Natural killer cell (primary cell): ENCODE results near the gene IFNE. TPM values are rescaled to one million over a fixed set of nuclear protein-coding genes. Genes with fewer than 3 reads are reported as not detected.
A peak's percentile ranks its signal among the peaks of the same experiment; 100 is the strongest.
"Not testable (repeated sequence)": the region's sequence is repeated elsewhere in the genome, so short reads cannot be mapped to it uniquely, and the experiment has no call there.

Experiments used
- ATAC-seq, 3 donors: fragments of 150-1000 bp in 2 of 3; fragments of 200-7000 bp in 1 of 3; cut with Tn5 transposase; 1 replicate in 1 of 3; 2 replicates in 2 of 3; pipeline ENCODE4 v1.10.0; 2021; ENCODE audit warnings: mild to moderate bottlenecking in 2 of 3, moderate library complexity in 2 of 3
- DNase-seq, 2 donors: peaks; one replicate each; pipeline versions ENCODE4 v3.0.0 to v3.0.0-alpha.2; 2013 to 2021; ENCODE audit warnings: mixed read lengths in 1 of 2
- H3K27ac ChIP-seq: one replicate; pipeline ENCODE4 v1.5.1; 2013; ENCODE audit warnings: mild to moderate bottlenecking, low read length
- H3K27me3 ChIP-seq: one replicate; pipeline ENCODE4 v1.6.1; 2013; ENCODE audit warnings: low read length; ENCODE audit not compliant: control insufficient read depth, insufficient read depth
- H3K36me3 ChIP-seq: one replicate; pipeline ENCODE4 v1.6.1; 2013; ENCODE audit warnings: low read length; ENCODE audit not compliant: control insufficient read depth, insufficient read depth
- H3K4me1 ChIP-seq: one replicate; pipeline ENCODE4 v1.6.1; 2013; ENCODE audit warnings: low read length; ENCODE audit not compliant: control insufficient read depth, insufficient read depth
- H3K4me3 ChIP-seq: one replicate; pipeline ENCODE4 v1.5.1; 2013; ENCODE audit warnings: low read length
- H3K9me3 ChIP-seq: one replicate; pipeline ENCODE4 v1.6.1; 2013; ENCODE audit warnings: low read length; ENCODE audit not compliant: control insufficient read depth, insufficient read depth
- H3K27ac Mint-ChIP-seq, 2 donors: one replicate each; pipeline ENCODE4 v1.8.0; 2022; ENCODE audit warnings: mild to moderate bottlenecking in 2 of 2, mixed read lengths in 2 of 2, moderate library complexity in 1 of 2
- H3K27me3 Mint-ChIP-seq, 2 donors: one replicate each; pipeline ENCODE4 v1.8.0; 2022; ENCODE audit warnings: low read depth in 2 of 2, mixed read lengths in 2 of 2
- H3K36me3 Mint-ChIP-seq: one replicate; pipeline ENCODE4 v1.8.0; 2022; ENCODE audit warnings: mixed read lengths
- H3K4me1 Mint-ChIP-seq, 2 donors: one replicate each; pipeline ENCODE4 v1.8.0; 2022; ENCODE audit warnings: mixed read lengths in 2 of 2
- H3K4me3 Mint-ChIP-seq: one replicate; pipeline ENCODE4 v1.8.0; 2022; ENCODE audit warnings: mild to moderate bottlenecking, moderate library complexity, mixed read lengths
- H3K9me3 Mint-ChIP-seq, 2 donors: one replicate each; pipeline ENCODE4 v1.8.0; 2022; ENCODE audit warnings: mixed read lengths in 2 of 2
- WGBS: methylation state at CpG from one replicate; pipeline ENCODE4 v1.1.7; 2013; ENCODE audit warnings: missing lambda C conversion rate; ENCODE audit not compliant: insufficient coverage; 5-methylcytosine and 5-hydroxymethylcytosine counted together
- intact Hi-C: fragments of 100-400 bp; cut with micrococcal nuclease; formaldehyde crosslinking; loops from one replicate; pipeline ENCODE4 v1.14.2; 2022
- total RNA-seq, 4 donors: library from RNA; stranded (reverse); fragments of 120-200 nt in 1 of 4; gene quantifications; one replicate each; pipeline versions ENCODE4 v1.2.3 to v1.2.4, GENCODE V29; 2013 to 2022
- TF ChIP-seq, protein P1 (sequence below): fragments of 200-600 bp; IDR thresholded peaks from one replicate; pipeline ENCODE4 v1.8.0; 2022; ENCODE audit warnings: antibody characterized with exemption

The IFNE gene
- total RNA-seq, 3 donors from 2014 or later (not counting 1 experiment from before 2014, with no cell fraction given), result not detected

DNA sequence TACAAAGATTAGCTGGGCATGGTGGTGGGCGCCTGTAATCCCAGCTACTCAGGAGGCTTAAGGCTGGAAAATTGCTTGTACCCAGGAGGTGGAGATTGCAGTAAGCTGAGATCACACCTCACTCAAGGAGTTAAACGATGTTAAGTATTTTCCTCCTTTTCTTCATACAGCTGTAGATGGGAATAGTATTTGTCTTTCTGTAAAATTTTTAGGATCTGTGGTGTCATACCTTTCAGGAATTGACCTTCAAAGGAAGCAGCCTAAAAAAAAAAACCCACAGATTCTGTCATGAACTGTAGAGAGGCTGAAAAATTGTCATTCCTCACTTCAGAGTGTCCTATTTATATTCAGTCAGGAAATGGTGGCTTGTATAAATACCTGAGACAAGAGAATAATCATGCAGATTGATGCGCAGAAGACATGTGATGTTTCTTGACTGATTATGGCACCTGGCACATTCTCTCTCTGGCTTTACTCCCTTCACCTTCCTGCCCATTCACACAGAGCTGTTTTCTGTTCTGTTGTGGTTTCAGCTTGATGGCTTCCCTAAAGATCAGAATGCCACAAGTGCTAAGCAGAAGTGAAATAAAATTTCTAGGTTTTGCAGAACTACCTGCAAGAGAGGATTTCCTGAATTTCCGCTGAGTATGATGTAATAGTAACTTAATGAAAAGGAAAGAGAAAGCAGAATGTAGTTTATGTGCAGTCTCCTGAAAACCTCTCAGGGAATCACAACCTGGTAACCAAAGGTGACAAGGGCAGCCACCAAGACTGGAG, 38.1 kb downstream of the IFNE start:
- Mint-ChIP-seq H3K4me3 (no peak overlapping the region), H3K4me1 (peaks cover 9% of the 10 kb centered on the region in 2 donors), H3K27ac (no peak overlapping the region), H3K27me3 (peaks cover 8 to 20% of the 10 kb centered on the region in 2 donors), H3K36me3 (no peaks in the 10 kb centered on the region), H3K9me3 (no peaks in the 10 kb centered on the region)
- H3K4me1 ChIP-seq, result peaks cover 3% of the 10 kb centered on the region
- TF ChIP-seq, protein P1, sequence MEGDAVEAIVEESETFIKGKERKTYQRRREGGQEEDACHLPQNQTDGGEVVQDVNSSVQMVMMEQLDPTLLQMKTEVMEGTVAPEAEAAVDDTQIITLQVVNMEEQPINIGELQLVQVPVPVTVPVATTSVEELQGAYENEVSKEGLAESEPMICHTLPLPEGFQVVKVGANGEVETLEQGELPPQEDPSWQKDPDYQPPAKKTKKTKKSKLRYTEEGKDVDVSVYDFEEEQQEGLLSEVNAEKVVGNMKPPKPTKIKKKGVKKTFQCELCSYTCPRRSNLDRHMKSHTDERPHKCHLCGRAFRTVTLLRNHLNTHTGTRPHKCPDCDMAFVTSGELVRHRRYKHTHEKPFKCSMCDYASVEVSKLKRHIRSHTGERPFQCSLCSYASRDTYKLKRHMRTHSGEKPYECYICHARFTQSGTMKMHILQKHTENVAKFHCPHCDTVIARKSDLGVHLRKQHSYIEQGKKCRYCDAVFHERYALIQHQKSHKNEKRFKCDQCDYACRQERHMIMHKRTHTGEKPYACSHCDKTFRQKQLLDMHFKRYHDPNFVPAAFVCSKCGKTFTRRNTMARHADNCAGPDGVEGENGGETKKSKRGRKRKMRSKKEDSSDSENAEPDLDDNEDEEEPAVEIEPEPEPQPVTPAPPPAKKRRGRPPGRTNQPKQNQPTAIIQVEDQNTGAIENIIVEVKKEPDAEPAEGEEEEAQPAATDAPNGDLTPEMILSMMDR, result no peak
- no peak overlapping the region for H3K4me3 ChIP-seq
- H3K27me3 ChIP-seq, result no peaks in the 10 kb centered on the region
- WGBS, result 0% methylated on average over 2 of the region's 4 CpGs
- H3K27ac ChIP-seq, result no peak overlapping the region
- no peaks in the 10 kb centered on the region for H3K9me3 ChIP-seq
- intact Hi-C loops, result no loop called here
- H3K36me3 ChIP-seq, result no peaks in the 10 kb centered on the region
- DNase-seq (peak in 1 of 2 donors; percentile 76), ATAC-seq (peak; percentile 36 to 73 (median 71))

DNA sequence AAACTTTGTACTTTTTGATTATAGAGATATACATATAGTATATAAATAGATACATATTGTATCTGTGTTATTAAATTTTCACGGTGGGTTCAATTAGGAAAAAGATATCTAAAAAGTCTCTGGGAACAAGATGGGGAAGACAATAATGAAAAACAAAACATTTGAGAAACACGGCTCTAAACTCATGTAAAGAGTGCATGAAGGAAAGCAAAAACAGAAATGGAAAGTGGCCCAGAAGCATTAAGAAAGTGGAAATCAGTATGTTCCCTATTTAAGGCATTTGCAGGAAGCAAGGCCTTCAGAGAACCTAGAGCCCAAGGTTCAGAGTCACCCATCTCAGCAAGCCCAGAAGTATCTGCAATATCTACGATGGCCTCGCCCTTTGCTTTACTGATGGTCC, 42.0 kb downstream of the IFNE start, which contains the start of gene IFNA1:
Gene IFNA1, plus strand, starts transcription at position 301 of the 400 bp plus-strand sequence. Its CDS starts 69 bp downstream, at position 370.
- no peak within 1 kb of the TSS for H3K27ac ChIP-seq
- H3K27me3 Mint-ChIP-seq, result peaks cover 9 to 16% of the 10 kb centered on the region in 2 donors
- H3K27ac Mint-ChIP-seq, result no peak within 1 kb of the TSS
- ATAC-seq (no peak), DNase-seq (no peak)
- peaks cover 9% of the 10 kb centered on the region in 2 donors for H3K4me1 Mint-ChIP-seq
- H3K4me3 ChIP-seq, result no peak within 1 kb of the TSS
- peaks cover 3% of the 10 kb centered on the region for H3K4me1 ChIP-seq
- no peaks in the 10 kb centered on the region for H3K27me3 ChIP-seq
- no peaks in the 10 kb centered on the region for H3K36me3 ChIP-seq
- no peak within 1 kb of the TSS for H3K4me3 Mint-ChIP-seq
- H3K9me3 ChIP-seq, result no peaks in the 10 kb centered on the region
- H3K36me3 Mint-ChIP-seq, result no peaks in the 10 kb centered on the region
- TF ChIP-seq, protein P1, result no peak
- WGBS, result 97% methylated on average over 4 of the region's 4 CpGs
- no peaks in the 10 kb centered on the region for H3K9me3 Mint-ChIP-seq
- intact Hi-C loops, result no loop called here

DNA sequence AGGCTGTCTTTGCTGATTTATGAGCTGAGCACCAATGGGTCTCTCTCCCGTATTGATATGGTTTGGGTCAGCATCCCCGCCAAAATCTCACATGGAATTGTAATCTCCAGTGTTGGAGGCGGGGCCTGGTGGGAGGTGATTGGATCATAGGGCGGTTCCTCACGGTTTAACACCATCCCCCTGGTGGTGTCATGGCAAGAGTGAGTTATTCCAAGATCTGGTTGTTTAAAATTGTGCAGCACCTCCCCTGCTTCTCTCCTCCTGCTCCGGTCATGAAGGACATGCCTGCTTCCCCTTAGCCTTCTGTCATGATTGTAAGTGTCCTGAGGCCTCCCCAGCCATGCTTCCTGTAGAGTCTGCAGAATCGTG, 47.1 kb downstream of the IFNE start:
- H3K27me3 Mint-ChIP-seq, result peaks cover 25 to 27% of the 10 kb centered on the region in 2 donors
- H3K4me1 ChIP-seq, H3K27ac ChIP-seq, ATAC-seq, intact Hi-C loops, H3K36me3 Mint-ChIP-seq, DNase-seq, H3K4me3 Mint-ChIP-seq, H3K4me1 Mint-ChIP-seq, H3K9me3 ChIP-seq, H3K27ac Mint-ChIP-seq, H3K9me3 Mint-ChIP-seq, H3K36me3 ChIP-seq, H3K4me3 ChIP-seq, H3K27me3 ChIP-seq: not testable (repeated sequence)
- WGBS, result 89% methylated on average over 4 of the region's 7 CpGs

DNA sequence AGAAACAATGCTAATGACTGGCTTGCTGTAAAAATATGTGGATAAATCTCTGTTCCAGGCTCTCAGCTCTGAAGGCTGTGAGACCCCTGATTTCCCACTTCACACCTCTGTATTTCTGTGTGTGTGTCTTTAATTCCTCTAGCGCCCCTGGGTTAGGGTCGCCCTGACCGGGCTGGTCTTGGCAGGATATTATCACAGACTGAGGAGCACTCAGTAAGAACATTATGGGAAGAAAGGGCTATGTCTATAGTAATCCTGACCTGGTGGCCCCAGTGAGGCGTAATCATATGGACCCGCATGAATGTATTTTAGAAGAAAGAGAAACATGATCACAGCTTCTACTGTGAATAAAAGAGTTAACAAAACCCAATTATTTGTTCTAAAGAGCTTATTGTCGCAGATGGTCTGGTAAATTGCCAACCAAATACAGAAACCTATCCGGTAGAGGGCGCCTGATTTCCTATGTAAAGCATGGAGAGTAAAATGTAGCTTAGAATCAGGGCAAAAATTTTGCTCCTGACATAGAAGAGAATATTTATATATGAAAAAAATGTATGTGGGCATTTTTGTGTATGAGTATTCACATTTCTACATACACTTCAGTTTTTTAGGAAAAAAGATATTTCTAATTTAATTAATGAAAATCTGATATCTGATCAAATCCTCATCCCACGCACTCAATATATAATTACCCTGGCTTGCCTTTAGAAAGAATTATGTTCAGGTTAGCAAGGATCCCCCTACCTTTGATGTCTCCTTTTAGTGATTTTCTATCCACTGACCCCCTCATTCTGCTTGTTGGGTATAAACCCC, 47.7 kb downstream of the IFNE start:
- TF ChIP-seq, protein P1, result peak; percentile 43
- DNase-seq, result peak in 1 of 2 donors; percentile 74
- WGBS, result 74% methylated on average over 8 of the region's 9 CpGs

More for the DNA sequence above, 47.7 kb downstream of the IFNE start:
- Mint-ChIP-seq H3K27ac (no peak overlapping the region), H3K36me3 (no peaks in the 10 kb centered on the region), H3K4me3 (no peak overlapping the region), H3K9me3 (no peaks in the 10 kb centered on the region), H3K27me3 (peaks cover 28 to 33% of the 10 kb centered on the region in 2 donors), H3K4me1 (no peaks in the 10 kb centered on the region)
- intact Hi-C loops, result loop anchor here (1.0 kb wide), 1 partner anchor 355 kb away; no protein-coding TSS in a partner anchor
- no peaks in the 10 kb centered on the region for H3K9me3 ChIP-seq
- no peaks in the 10 kb centered on the region for H3K36me3 ChIP-seq
- H3K27me3 ChIP-seq, result no peaks in the 10 kb centered on the region
- H3K4me1 ChIP-seq, result no peaks in the 10 kb centered on the region
- no peak overlapping the region for H3K4me3 ChIP-seq
- ATAC-seq, result peak in 1 of 3 donors; percentile 49
- H3K27ac ChIP-seq, result no peak overlapping the region
